GM19023 (cell line): ENCODE results near the gene FOXN1.
"Not testable (repeated sequence)": the region's sequence is repeated elsewhere in the genome, so short reads cannot be mapped to it uniquely, and the experiment has no call there.

Source experiments
- ATAC-seq: cut with Tn5 transposase; IDR thresholded peaks from one replicate; pipeline ENCODE4 v1.9.1; 2021; ENCODE audit warnings: mild to moderate bottlenecking, moderate library complexity; ENCODE audit not compliant: unreplicated experiment

Gene FOXN1, protein sequence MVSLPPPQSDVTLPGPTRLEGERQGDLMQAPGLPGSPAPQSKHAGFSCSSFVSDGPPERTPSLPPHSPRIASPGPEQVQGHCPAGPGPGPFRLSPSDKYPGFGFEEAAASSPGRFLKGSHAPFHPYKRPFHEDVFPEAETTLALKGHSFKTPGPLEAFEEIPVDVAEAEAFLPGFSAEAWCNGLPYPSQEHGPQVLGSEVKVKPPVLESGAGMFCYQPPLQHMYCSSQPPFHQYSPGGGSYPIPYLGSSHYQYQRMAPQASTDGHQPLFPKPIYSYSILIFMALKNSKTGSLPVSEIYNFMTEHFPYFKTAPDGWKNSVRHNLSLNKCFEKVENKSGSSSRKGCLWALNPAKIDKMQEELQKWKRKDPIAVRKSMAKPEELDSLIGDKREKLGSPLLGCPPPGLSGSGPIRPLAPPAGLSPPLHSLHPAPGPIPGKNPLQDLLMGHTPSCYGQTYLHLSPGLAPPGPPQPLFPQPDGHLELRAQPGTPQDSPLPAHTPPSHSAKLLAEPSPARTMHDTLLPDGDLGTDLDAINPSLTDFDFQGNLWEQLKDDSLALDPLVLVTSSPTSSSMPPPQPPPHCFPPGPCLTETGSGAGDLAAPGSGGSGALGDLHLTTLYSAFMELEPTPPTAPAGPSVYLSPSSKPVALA

GRCh38 chr17:28505986-28506665 lies at the start of gene FOXN1:
Gene FOXN1, plus strand, starts transcription at chr17:28506348. Its CDS starts 17,622 bp downstream, at chr17:28523970.
- no peak for ATAC-seq

- no peak for ATAC-seq
Observed at GRCh38 chr17:28457890-28458289, 48.3 kb upstream of the FOXN1 start.

- not testable (repeated sequence) for ATAC-seq
Observed at GRCh38 chr17:28458881-28459280, 47.3 kb upstream of the FOXN1 start.

- no peak for ATAC-seq
Observed at GRCh38 chr17:28460901-28461300, 45.2 kb upstream of the FOXN1 start.

DNA sequence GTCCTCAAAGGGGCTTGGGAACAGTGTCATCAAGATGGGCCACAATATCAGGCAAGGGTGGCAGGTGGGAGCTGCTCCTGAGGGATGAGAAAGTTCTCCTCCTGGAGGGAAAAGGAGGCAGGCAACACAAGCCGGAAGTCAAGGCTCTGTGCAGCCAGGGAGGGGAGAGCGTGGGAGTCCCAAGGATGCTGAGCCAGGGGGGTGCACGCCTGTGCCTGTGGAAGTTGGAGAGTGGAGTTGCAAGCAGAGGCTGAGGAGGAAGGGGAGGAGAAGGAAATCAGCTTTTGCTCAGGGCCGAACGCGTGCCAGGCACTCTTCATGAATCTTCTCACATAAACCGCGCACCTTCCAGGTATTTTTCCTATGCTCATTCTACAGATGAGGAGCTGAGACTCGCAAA lies 40.1 kb upstream of the FOXN1 start:
- no peak for ATAC-seq

- no peak for ATAC-seq
Observed at GRCh38 chr17:28466521-28467048, 39.6 kb upstream of the FOXN1 start.

DNA sequence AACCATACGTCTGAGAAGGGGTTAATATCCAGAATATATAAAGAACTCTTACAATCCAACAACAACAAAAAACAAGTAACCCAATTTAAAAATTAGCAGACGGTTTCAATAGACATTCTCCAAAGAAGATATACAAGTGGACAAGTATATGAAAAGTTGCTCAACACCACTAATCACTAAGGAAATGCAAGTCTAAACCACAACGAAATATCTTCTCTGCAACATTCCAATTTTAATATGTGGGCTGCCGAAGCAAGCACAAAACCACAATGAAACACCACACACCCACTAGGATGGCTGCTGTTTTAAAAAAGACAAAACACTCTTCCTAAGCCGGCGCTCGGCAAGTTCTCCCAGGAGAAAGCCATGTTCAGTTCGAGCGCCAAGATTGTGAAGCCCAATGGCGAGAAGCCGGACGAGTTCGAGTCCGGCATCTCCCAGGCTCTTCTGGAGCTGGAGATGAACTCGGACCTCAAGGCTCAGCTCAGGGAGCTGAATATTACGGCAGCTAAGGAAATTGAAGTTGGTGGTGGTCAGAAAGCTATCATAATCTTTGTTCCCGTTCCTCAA lies 38.6 kb upstream of the FOXN1 start:
- ATAC-seq: no peak

DNA sequence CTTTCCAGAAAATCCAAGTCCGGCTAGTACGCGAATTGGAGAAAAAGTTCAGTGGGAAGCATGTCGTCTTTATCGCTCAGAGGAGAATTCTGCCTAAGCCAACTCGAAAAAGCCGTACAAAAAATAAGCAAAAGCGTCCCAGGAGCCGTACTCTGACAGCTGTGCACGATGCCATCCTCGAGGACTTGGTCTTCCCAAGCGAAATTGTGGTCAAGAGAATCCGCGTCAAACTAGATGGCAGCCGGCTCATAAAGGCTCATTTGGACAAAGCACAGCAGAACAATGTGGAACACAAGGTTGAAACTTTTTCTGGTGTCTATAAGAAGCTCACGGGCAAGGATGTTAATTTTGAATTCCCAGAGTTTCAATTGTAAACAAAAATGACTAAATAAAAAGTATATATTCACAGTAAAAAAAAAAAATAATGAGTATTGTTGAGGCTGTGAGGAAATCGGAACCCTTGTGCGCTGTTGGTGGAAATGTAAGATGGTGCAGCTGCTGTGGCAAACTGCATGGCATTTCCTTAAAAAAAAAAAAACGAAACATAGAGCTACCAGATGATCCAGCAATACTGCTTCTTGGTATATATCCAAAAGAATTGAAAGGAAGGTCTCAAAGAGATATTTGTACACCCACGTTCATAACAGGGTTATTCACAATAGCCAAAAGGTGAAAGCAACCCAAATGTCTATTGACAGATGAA lies 38.0 kb upstream of the FOXN1 start:
- ATAC-seq: not testable (repeated sequence)

- ATAC-seq: no peak
Observed at GRCh38 chr17:28468781-28469180, 37.4 kb upstream of the FOXN1 start.

DNA sequence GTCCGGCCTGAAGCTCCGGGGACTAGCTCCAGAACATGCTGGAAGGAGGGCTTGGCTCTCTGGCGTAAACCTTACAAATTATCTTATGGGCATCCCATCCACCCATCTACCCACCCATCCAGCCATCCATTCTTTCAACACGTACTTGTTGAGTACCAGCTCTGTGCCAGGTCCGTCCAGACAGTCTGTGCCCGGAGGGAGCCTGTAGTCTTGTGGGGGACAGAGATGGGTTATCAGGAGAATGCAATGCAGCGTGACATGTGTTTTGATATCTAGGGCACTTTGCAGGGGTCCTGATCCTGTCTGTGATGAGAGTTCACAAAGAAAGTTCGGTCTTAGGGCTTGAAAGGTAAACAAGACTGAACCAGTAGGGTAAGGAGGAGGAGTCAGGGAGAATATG lies 36.8 kb upstream of the FOXN1 start:
- ATAC-seq: no peak

DNA sequence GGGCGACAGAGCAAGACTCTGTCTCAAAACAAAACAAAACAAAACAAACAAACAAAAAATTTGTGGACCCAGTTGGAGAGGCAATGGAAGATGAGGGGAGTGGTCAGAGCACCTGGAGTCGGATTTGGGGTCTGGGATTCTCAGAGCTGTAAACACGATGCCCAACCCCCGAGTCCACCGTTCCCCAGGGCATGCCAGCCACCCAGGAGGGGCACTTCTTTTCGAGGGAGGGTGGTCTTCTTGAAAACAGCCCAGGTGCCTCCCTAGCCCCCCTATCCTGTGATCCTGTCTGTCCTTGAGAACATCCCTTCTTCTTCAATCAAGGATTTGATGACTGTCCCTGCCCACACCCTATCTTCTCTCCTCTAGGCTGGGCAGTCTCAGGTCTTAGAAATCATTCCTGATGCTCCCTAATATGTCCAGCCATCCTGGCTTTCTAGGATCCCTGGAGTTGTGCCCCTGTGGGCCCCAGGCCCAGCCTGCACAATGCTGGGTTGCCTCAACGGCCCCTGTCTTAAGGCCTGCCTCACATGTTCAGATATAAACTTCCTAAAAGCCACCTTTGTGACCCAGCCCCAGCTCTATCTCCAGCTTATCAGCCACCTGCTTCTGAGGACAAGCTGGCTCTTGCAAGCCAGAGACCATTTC lies 35.8 kb upstream of the FOXN1 start:
- ATAC-seq: no peak

DNA sequence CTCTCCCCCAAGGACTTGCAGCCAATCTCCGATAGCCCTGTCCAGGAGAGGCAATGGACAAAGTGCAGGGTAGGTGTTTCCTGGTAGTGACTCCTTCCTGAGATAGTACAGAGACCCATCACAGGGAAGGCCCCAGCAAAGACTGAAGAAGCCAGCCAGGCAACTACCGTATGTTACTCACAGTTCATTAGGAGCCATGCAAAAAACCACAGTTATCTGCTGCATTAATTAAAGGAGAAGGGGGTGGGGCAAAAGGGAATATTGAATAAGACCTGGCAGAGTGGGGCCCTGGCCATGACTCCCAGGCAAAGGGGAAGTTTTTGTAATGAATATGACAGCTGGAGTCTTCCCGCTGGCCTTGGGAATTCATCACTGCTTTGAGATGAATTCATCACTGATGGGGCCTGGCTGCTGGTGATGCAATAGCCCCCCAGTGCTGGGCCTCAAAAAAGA lies 35.2 kb upstream of the FOXN1 start:
- no peak for ATAC-seq

DNA sequence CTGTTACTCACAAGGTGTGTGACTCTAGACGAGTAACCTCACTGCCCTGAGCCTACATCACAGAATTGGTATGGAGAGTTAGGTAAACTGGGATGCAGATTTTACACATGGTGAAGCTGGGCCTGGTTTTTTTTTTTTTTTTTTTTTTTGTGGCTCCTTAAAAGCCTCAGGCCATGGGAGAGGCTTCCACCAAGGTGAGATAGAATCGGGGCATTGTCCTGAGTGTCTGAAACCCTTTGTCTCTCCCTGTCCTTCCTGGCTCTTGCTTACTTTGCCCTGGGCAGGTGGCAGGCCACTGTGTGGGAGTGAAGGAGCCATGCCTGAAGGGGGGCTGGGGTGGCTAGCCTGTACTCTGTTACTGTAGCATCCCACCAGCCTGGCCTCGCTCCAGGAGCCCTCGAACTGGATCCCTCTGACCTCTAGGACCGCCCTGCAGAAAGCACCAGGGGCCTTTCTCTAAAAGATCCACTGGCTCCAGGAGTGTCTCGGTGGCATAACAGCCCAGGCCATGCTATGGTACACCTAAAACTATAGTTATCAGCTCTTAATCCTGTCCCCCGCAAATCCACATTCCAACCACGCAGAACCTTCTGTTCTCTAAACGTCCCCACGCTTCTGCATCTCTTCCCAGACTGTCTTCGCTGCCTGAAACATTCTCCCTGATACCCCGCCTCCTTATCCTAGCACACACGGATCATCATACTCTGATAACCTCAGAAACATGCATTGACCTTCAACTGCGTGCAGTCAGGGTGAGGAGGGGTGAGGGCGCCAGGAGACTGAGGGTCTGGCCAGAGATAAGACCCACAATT lies 34.4 kb upstream of the FOXN1 start:
- no peak for ATAC-seq

GRCh38 chr17:28472871-28473497 lies 33.2 kb upstream of the FOXN1 start:
- no peak for ATAC-seq

- no peak for ATAC-seq
Observed at GRCh38 chr17:28473542-28473941, 32.6 kb upstream of the FOXN1 start, which contains the start of gene SLC13A2. Gene SLC13A2, plus strand, starts transcription at chr17:28473644. Its CDS starts 69 bp downstream, at chr17:28473713.

DNA sequence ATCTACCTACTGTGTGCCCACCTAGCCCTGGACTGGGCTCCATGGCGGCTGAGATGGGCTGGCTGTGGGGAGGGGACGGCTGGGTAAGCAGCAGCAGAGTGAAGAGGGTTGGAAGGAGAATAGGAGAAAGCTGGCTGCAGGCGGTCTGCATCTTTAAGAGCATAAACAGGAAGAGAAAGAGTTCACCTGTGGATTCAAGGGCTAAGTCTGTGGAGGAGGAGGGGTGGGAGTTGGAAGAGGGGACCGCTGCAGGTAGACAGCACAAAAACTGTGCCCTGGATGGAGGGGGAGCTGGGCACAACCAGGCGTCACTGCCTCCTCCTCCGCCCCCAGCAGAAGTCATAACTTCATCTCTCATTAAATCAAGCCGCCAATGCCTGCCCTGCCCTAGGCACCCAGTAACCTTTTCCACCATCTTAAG lies 32.0 kb upstream of the FOXN1 start:
- no peak for ATAC-seq

DNA sequence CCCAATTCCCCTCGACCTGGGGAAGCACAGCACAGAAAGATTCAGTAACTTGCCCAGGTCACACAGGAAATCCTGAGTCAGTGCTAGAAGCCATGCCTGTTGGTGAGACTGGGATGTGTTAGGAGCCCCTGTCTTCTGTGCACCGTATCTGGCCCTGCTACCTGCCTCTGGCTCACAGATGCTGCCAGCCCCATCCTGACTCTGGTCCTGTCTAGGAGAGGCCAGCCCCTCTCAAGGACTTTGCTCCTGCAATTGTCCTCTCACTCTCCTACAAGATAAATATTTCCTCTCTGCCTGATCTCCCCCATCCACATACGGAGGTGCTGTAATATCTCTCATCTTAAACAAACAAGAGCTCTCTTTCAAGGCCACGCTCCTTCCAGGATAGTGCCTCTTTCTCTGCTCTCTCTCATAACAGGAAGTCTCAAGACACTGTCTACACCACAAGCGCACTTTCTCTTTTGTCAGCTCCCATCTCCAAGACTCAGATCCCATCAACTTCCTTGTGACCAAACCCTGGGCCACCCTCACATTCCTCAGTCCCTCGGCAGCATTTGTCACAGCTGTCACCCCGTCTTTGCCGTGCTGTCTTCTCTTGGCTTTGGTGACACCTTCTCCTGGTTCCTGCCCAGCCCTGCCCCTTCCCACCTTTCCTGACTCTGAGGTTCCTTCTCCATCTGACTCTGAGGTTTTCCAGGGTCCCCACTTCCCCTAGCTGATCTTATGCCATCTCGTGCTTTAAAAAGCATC lies 30.8 kb upstream of the FOXN1 start:
- ATAC-seq: no peak
